IPS DF 4.7 (cell line): ENCODE results near the gene MIOX.
A peak's percentile ranks its signal among the peaks of the same experiment; 100 is the strongest.

Experiments used
- DNase-seq: peaks from one replicate; pipeline ENCODE4 v3.0.0-alpha.2; 2013; ENCODE audit warnings: low spot score; ENCODE audit errors: extremely low read depth

Gene MIOX

DNA sequence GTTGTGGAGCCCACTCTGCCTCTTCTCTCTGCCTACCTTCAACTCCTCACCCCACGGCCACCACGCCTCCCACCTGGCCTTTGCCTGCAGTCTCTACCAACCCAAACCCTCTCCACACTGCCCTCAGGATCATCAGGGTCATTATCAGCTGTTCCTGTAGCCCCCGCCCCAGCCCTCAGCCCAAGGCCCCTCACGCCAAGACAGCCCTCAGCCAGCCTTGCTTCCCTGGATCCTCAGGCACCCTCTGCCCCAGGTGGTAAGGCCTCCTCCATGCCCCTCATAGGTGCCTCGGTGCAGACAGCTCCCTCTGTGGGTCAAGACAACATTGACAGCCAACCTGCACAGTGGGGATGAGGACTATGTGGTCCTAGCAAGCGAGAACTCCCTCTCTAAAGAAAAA is 13.6 kb upstream of the MIOX start:
- DNase-seq, result no peak

DNA sequence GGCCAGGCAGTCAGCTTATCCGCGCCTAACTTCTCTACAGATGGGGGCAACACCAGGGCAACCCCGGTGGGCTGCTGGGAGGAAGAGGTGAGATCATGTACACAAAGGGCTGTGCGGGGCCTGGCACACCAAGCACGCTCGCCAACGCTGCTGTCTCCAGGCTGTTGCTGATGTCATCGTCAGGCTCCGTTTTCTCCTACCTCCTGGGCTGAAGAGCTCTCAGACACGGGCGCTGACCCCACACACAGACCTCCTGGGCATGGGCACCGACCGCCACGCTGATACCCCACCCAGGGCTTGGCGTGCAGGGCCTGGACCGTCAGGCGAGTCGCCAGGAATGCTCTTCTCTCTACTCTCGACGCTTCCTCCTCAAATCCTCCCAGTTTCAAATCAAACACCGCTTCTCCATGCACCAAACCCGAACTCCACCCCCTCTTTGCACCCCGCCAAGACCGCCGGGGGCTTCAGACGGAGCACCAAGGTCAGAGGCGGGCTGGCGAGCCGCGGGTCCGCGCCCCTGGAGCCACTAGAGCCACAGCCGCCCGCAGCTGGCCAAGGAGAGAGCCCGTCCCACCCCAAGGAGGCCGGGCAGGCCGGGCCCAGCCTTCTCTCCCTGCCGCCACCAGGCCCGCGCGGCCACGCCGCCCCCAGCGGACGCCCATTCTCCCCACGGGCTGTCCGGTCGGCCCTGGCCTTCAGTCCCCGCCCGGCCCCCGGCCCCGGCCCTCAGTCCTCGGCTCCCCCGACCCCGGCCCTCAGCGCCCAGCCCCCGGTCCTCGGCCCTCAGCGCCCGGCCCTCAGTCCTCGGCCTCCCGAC is 12.6 kb upstream of the MIOX start:
- DNase-seq, result no peak

DNA sequence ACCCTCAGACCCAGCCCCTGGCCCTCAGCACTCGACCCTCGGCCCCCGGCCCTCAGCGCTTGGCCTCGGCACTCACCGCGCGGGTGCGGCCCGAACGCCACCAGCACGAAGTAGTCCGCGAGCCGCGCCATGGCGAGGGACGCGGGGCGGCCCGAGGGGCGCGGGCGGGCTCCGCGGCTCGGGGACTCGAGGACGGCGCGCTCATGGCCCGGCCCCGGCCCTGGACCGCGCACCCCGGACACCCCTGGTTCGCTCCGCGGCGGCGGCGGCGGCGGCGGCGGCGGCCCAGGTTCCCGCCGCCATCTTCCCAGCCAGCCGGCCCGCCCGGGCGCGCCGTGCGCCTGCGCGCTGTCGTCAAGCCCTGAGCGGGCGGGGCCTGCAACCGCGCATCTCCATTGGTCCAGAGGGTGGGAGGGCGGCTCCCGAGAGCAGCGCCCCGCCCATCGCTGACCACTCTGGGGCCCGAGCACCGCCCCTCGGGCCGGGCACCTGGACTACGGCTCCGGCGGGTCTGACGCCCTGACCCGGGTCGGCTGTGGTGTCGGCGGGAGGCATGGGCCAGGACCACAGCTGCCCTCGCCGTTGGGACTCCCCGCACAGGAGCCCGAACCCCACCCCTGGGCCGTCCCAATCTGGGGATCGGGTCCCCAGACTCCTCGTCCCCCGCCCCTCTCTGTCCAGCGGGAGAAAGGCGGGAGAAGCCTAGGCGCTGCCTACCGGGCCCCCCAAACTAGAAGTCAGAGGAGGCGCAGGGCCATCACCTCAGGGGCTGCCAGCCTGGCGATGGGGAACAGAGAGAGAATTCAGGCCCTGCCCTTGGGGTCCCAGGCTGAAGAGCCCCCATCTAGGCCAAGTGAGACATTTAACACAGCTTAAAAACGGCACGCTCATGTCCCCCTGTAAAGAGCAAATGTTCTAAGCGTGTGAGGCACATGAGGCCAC is 11.7 kb upstream of the MIOX start, which contains the start of gene SBF1:
SBF1 (minus strand) TSS at position 326 of the 942 bp plus-strand sequence; CDS start at position 131, 195 bp downstream.
- peak; percentile 46 for DNase-seq

DNA sequence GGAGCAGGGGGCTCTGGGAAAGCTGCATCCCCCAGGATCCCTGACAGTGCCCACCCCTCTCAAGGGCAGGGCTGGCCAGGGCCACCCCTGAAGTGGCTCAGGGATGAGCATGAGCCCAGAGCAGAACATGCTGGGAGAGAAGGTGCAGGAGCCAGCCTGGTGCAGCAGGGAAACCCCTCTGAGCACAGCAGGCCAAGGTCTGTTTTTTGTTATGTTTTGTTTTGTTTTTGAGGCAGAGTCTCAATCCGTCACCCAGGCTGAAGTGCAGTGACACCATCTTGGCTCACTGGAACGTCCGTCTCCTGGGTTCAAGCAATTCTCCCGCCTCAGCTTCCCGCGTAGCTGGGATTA is 11.0 kb upstream of the MIOX start:
- no peak for DNase-seq

DNA sequence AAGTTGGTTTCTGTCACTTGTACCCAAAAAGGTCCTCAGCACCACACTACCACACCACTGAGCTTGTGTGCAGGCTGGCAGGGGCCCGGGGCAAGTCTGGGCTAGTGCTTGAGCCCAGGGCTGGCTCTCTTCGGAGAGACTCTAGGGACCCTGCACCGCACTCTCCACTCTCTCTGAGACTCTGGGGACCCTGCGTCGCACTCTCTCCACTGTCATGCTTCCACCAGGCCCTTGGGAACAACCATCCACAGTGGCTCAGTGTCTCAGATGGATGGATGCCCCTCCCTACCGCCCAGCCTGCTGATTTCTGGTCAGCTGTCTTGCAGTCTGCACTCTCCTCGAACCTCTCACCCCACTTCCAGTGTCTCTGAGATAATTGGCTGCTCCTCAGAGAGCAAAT is 9.8 kb upstream of the MIOX start:
- DNase-seq, result no peak

DNA sequence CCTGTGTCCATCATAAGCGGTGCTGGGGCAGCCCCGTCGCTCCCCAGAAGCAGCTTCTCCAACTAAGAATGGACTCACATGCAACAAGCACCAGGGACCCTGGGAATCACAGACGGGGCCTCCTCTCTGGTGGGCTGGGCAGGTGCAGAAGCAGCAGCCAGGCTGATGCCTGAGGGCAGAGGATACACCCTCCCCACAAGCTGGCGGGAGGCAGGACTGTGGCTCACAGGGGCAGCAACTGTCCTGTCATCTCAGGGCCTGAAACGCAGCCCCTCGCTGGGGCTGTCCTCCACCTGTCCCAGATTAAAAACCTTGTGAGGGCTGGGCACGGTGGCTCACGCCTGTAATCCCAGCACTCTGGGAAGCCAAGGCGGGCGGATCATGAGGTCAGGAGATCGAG is 8.7 kb upstream of the MIOX start:
- DNase-seq, result no peak

DNA sequence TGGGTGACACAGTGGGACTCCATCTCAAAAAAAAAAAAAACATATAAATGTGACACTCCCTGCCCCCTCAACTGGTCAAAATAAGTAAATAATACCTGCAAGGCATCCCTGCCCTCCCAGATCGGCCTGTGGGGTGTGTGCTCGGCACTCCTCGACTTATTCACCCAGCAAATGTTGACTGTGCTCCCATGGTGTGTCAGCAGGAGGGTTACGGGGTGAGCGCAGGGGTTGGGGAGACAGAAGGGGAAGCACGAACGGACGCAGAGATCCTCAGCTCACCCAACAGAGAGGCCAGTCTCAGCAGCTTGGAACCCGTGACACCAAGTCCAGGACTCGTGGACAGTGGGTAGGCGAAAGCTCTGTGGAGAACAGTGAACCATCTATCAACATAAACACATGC is 6.9 kb upstream of the MIOX start:
- DNase-seq, result no peak

DNA sequence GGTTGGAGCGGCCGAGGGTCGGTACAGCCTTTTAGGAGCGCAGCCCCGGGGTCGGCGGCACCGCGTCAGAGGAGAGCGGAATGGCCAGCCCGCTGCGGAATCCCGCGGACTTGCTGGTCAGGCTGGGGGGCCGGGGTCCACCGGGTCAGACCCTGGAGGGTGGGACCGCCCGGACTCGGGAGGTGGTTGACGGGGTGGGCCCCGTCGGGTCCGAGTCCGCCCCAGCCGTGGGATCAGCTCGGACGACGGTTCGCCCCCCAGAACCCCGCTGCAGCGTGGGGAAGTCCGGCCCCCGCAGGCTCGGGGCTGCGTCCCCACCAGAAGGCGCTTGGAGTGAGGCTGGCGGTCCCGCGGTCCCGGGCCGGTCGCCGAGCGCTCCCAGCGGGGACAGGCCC is 5.6 kb upstream of the MIOX start:
- DNase-seq, result no peak

DNA sequence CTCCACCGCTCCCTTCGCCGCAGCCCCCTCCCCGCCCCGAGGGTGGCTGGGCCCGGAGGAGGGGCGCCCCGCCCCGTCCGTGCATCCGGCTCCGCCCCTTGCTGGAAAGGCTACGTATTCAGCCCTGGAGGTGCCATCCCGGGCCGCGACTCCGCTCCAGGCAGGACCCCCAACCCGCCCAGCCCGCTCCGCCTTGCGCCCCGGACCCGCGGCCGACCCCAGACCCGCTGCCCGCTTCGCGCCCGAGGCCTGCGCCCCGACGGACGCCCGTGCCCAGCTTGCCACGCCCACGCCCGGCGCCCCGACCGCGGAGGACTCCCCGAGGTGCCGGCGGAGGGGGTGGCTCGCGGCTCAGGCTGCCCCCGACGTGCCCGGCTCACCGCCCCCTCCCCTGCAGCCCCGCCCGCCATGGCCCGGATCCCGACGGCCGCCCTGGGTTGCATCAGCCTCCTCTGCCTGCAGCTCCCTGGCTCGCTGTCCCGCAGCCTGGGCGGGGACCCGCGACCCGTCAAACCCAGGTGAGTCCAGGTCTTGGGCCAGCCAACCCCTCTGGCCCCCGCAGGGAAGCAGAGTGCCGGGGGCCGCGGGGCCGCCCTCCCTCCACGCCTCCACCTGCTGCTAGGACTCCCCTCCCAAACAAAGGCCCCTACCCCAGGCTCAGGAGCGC is 5.1 kb upstream of the MIOX start, which contains the start of gene ADM2:
ADM2 (plus strand) TSS at position 104 of the 667 bp plus-strand sequence; CDS start at position 409, 305 bp downstream.
- no peak for DNase-seq

DNA sequence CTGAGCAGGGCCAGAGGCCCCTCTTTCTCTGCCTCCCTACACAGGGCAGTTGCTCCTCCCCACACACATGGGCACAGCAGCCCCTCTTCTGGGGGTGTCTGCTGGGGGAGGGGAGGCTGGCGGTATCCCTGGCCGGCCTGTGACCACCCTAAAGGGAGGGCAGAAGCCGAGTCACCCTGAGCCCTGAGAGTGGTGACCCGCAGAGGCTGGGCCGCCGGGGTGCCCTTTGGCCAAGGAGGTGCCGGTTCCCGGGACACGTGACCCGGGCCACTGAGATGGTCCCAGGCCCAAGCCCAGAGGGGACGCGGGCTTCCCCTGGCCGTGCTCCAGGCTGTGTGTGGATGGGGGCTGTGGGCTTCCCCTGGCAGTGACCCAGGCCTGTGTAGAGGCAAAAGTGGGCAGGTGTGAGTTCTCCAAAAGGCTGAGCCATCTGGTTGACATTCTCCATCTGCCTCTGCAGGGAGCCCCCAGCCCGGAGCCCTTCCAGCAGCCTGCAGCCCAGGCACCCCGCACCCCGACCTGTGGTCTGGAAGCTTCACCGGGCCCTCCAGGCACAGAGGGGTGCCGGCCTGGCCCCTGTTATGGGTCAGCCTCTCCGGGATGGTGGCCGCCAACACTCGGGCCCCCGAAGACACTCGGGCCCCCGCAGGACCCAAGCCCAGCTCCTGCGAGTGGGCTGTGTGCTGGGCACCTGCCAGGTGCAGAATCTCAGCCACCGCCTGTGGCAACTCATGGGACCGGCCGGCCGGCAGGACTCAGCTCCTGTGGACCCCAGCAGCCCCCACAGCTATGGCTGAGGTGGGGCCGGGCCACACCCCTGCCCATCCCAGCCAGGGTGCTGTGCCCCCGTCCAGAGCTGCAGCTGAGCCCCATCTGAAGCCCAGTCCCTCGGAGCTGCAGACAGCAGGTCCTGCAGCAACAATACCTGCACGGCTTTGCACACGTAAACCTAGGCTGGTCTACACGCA is 4.3 kb upstream of the MIOX start:
- DNase-seq, result no peak

DNA sequence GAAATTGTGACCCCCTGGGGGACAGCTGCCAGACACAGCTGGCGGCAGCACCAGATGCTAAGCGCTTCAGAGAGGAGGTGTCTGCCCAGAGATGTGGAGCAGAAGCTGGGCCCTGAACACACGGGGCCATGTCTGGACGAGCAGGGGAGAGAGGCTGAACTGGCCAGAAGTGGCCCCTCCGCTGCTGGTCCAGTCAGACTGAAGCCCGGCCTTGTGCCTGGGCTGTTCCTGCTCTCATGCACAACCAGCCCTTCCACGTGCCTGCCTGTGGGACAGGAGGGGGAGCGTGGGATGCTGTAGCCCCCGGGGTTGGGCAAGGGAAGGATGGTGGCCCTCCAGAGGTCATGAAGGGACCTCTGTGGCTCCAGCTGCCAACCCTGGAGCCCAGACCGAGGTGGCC is 3.6 kb upstream of the MIOX start:
- no peak for DNase-seq

DNA sequence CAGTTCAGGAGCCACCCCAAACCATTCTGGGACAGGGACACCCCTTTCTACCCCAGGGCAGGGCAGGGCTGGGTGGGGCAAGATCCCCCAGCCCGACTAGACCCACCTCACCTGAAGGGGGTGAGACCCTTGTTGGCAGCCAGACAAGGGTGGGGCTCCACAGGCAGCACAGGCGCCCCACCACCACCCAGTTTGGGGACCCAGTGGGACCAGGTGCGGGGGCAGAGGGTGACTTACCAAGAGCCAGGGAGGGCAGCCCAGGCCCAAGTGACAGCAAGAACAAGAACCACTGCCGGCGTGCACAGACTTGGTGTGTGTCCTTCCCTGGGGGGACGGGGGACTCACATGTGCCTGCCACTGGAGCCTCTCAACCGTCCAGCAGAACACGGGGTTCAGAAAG is 3.1 kb upstream of the MIOX start:
- no peak for DNase-seq

DNA sequence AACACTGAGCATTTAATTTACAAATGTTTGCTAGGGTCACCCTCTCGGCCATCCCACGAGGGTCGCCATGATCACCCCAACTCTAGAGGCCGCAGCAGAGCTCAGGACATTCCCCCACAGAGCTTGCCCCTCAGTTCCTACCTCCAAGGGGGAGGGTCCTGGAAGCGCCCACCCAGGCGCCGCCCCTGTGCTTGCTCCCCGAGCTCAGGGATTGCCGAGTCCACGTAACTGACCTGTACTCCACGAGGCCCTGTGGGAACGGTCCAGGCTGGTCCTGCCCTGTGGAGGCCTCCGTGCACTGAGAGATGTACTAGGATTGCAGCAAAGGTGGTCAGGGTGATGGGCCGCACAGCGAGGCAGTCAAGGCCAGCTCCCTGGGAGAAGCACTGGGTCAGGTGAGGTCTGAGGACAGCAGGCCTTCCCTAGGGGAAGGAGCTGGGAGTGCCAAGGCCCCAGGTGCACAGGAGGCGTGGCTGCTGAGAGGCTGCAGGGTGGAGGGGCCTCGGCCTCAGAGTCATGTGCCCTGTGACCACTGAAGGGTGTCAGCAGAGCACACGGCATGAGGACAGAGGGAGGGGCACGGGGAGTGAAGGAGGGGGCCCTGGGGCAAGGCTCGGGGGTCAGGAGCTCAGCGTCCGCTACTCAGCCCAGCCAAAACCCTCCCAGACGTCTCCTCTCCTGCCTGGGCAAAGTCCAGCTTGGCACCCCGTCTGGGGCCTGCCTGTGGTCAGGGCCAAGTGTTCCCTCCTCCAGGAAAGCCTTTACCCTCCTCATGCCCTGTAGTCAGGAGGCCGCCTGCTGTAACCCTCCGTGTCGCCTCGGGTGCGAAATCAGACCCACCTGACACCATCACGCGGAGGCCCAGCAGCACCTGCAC is 2.4 kb upstream of the MIOX start:
- no peak for DNase-seq

DNA sequence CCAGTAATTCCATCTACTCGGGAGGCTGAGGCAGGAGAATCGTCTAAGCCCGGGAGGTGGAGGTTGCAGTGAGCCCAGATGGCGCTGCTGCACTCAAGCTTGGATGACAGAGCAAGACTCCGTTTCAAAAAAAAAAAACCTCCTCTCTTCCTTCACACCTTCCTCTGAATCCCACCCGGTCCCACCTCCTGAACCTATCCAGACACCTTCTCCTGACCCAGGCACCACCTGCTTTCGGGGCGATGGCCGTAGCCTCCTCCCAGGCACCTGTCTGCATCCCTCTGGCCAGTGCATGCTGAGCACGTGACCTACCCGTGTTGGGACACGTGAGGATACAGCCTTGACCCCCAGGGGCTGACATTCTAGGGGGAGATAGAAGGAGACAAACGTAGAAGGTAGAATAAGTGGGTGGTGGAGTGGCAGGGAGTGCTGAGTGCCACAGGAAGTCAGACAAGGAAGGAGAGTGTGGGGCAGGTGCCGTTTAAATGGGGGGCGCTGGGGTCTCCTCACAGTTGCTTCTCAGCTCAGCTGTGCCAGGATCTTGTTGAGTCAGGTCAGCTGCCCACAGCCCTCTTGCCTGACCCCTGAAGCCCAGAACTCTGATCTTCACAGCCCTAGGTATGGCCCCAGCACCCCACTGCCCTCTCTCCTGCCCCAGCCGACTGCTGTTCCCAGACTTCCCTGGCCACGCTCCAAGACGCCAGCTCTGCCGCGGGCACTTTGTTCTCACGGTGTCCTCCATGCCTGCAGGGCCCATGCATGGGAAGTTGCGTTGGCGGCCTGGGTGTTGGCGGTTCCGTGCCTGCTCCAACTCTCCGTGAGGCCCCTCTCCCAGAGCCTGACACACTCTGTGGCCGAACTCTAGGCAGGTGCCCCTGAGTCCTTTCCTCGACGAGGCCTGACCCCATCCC is 1.2 kb upstream of the MIOX start:
- DNase-seq, result no peak

DNA sequence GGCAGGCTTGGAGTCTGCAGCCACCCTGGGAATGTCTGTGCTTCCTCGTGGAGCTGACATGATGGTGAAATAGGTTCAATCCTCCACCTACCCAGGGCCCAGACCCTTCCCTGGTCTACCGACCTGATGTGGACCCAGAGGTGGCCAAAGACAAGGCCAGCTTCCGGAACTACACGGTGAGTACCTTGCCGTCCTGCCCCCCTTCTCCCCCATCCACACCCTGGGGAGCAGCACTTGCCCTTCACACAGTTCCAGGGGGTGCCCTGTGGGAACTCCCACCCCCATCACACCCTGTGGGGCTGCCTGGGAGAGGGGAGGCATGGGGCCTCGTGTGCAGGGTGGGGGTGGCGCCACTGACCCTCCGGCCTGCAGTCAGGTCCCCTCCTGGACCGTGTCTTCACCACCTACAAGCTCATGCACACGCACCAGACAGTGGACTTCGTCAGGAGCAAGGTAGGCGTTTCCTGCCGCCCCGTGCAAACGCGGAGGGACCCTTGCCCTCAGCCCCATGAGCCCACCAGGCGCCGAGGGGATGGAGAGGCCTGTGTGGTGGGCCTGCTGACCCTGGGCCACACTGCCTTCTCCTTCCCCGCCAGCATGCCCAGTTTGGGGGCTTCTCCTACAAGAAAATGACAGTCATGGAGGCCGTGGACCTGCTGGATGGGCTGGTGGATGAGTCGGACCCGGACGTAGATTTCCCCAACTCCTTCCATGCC is 789 bp downstream of the MIOX start:
- DNase-seq, result no peak

DNA sequence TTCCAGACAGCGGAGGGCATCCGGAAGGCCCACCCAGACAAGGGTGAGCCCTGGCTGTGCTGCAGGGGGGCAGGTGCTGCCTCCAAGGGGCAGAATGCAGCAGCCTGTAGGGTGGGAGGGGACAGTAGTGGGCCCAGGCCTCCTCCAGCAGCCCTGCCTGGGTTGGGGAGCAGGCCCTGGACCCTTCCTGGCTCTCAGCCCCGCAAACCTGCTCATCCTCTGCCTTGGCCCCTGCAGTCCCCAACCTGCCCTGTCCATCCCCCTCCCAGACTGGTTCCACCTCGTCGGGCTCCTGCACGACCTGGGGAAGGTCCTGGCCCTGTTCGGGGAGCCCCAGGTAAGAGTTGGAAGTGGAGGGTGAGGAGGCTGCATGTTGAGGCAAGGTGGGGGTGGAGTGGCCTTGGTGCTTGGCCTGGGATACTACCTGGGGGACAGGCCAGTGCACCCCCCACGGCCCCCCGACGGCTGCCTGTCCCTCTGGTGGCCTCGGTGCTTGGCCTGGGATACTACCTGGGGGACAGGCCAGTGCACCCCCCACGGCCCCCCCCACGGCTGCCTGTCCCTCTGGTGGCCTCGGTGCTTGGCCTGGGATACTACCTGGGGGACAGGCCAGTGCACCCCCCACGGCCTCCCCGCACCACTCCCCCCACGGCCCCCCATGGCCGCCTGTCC is 1.5 kb downstream of the MIOX start:
- no peak for DNase-seq

DNA sequence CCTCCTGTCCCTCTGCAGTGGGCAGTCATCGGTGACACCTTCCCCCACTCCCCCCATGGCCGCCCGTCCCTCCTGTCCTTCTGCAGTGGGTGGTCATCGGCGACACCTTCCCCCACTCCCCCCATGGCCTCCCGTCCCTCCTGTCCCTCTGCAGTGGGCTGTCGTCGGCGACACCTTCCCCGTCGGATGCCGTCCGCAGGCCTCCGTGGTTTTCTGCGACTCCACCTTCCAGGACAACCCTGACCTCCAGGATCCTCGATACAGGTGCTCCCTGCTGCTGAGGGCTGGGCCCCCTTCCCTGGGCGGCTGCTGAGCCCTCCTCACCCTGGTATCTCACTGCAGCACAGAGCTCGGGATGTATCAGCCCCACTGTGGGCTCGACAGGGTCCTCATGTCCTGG is 2.2 kb downstream of the MIOX start:
- DNase-seq, result no peak
